IMR-90 (cell line): ENCODE data around the gene GABBR2.

Experiments used
- BHLHE40 ChIP-seq: fragments of 150-350 bp; IDR thresholded peaks from 2 replicates; pipeline ENCODE4 v1.6.1; 2016; ENCODE audit warnings: mild to moderate bottlenecking, low read depth, low read length
- CHD1 ChIP-seq: IDR thresholded peaks from 2 replicates; pipeline ENCODE4 v1.6.1; 2012; ENCODE audit warnings: low read depth, low read length, improper control_type of control experiment
- FOS ChIP-seq: fragments of 150-350 bp; IDR thresholded peaks from 2 replicates; pipeline ENCODE4 v1.6.1; 2016; ENCODE audit warnings: low read depth, low read length
- POLR2A ChIP-seq: IDR thresholded peaks from 2 replicates; pipeline ENCODE4 v1.6.1; 2012; ENCODE audit warnings: mild to moderate bottlenecking, low read depth, low read length
- RCOR1 ChIP-seq: IDR thresholded peaks from 2 replicates; pipeline ENCODE4 v1.6.1; 2012; ENCODE audit warnings: mild to moderate bottlenecking, low read length, improper control_type of control experiment; ENCODE audit not compliant: insufficient replicate concordance
- RFX5 ChIP-seq: IDR thresholded peaks from 2 replicates; pipeline ENCODE4 v1.8.0; 2012; ENCODE audit warnings: low read depth, mild to moderate bottlenecking, low read length, moderate library complexity
- SMC3 ChIP-seq: fragments of 150-350 bp; IDR thresholded peaks from 2 replicates; pipeline ENCODE4 v1.6.1; 2016; ENCODE audit warnings: low read depth, mild to moderate bottlenecking, antibody characterized with exemption, low read length, moderate library complexity
- TF ChIP-seq, protein P1 (sequence below): conservative IDR thresholded peaks from 2 replicates; pipeline ENCODE4 v1.5.1; 2012; ENCODE audit warnings: mild to moderate bottlenecking, low read depth, low read length, improper control_type of control experiment

DNA sequence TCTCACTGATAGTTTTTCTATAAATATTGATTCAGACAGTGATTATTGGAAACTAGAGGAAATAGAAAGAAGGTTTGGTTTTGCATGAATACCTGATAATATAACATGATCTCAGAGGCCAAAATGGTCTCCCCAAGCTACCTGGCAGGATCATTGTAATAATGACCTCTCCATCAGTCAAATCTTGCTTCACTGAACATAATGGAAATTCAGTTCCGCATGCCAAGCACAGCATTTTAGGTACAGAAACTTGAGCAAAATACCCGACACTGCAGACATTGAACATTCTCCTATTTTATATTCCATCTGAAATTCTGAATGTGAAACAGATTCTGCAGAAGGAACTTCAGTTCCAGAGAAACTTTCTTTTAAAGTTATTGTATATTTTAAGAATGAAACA is 444.2 kb downstream of the GABBR2 start:
- TF ChIP-seq, protein P1, sequence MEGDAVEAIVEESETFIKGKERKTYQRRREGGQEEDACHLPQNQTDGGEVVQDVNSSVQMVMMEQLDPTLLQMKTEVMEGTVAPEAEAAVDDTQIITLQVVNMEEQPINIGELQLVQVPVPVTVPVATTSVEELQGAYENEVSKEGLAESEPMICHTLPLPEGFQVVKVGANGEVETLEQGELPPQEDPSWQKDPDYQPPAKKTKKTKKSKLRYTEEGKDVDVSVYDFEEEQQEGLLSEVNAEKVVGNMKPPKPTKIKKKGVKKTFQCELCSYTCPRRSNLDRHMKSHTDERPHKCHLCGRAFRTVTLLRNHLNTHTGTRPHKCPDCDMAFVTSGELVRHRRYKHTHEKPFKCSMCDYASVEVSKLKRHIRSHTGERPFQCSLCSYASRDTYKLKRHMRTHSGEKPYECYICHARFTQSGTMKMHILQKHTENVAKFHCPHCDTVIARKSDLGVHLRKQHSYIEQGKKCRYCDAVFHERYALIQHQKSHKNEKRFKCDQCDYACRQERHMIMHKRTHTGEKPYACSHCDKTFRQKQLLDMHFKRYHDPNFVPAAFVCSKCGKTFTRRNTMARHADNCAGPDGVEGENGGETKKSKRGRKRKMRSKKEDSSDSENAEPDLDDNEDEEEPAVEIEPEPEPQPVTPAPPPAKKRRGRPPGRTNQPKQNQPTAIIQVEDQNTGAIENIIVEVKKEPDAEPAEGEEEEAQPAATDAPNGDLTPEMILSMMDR: no peak
- TF ChIP-seq BHLHE40 (no peak), CHD1 (no peak), POLR2A (no peak), SMC3 (no peak), FOS (no peak), RFX5 (no peak), RCOR1 (no peak)
